HT1080 (cell line): Measurements from ENCODE around the gene DNM2. TPM values are rescaled to one million over a fixed set of nuclear protein-coding genes. Genes with fewer than 3 reads are reported as not detected.

Experiments
- DNase-seq: peaks from one replicate; pipeline ENCODE4 v3.0.0-alpha.2; 2015; ENCODE audit warnings: low read depth
- total RNA-seq: library from RNA; depleted of rRNA; stranded (reverse); fragments of >200 nt; shearing (Covaris generic); gene quantifications from 2 replicates; pipeline ENCODE4 v1.2.3, GENCODE V29; 2014

Gene DNM2
- total RNA-seq, 1 experiment from 2014 or later = 68.0 TPM

GRCh38 chr19:10811391-10812111, 93.7 kb downstream of the DNM2 start:
- no peak for DNase-seq

- no peak for DNase-seq
These were observed 94.3 kb downstream of the DNM2 start for GRCh38 chr19:10812196-10812595.

GRCh38 chr19:10812902-10813404, 95.1 kb downstream of the DNM2 start:
- DNase-seq = peak; percentile 89

DNA sequence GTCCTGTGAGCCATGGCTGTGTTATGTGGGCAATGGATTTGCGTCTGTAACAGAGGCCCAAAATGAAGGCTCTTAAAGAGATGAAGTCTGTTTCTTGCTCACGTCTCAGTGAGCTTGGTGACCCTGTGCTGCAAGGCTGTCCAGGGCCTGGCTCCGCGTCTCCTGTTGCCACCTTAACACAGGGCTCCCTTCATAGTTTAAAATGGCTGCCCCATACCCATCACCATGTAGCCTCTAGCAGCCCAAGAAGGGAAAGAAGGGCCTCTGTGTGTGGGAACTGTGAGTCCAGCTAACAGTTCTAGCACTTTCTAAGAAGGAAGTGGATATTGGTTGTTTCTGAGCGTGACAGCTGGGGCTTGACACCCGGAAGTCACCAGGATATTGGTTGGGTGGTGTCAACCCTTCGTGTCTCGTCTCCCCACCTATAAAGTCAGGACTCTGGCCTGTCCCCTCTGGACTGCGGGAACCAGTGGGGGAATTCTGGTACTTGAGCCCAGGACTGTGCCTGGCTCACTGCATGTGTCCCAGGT, 97.2 kb downstream of the DNM2 start:
- no peak for DNase-seq

DNA sequence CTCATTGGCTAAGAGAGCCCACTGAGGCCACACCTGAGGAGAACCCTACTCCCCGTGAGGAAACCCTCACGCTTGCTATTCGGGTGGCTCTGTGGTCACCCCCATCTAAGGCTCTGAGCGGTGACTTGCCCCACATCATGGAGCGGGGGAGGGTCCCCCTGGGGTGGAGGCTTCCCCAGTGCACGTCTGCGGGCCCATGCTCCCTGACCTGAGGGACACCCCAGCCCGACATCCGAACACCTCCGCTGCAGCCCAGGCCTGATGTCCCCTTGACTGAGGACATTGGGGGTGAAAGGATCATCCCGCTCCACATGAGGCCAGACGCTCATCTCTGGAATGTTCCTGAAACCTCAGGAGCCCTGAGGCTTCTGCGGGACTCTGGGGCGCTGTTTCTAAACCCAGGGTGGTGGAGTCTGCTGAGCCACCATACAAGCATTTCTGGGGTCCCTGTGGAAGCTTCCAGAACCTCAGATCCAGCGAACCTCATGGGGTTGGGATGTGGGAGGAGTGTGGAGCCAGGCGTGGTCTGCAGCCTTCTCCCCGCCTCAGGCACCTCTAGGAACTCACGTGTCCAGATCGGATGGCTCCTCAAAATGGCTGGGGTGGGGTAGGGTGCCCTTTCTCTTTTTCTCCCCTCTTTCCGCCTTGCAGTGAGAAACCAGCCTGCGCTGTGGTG, 98.2 kb downstream of the DNM2 start:
- no peak for DNase-seq

- no peak for DNase-seq
These were observed 98.8 kb downstream of the DNM2 start for GRCh38 chr19:10816691-10817090.

DNA sequence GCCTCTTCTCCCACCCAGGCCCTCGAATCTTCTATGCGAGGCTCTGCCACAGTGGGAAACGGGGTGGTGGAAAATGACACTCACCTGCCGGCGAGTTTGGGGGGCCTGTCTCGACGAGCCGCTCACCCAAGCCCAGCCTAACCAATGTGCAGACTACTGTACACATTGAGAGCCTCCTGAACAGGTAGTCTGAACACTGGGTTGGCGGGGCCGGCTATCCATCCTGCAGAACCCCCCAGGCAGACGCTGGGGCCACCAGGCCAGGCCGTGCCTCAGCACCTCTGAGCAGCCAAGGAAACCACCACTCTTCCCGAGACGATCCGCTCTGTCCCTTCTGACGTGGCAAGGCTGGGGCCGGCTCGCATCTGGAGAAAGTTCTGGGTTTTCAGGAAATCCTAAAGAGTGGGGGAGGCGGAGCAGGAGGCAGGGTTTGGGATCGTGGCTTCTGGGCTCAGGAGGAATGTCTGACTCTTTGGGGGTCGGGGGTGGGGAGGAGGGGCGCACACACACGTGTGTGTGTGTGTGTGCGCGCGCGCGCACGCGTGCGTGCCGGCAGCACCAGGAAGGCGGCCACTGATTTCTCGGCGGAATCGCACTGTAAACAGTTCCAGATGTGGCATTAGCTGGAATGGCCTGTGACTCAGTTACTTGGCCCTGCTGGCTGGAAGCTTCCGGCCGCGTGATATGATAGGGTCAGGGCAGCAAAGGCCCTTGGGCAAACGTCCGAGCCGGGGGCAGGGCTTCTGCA, 99.6 kb downstream of the DNM2 start:
- DNase-seq = no peak

- no peak for DNase-seq
These were observed 100.6 kb downstream of the DNM2 start for GRCh38 chr19:10818301-10819123.

GRCh38 chr19:10819124-10820060, 101.5 kb downstream of the DNM2 start:
- no peak for DNase-seq

GRCh38 chr19:10820173-10820572, 102.3 kb downstream of the DNM2 start:
- DNase-seq = no peak

DNA sequence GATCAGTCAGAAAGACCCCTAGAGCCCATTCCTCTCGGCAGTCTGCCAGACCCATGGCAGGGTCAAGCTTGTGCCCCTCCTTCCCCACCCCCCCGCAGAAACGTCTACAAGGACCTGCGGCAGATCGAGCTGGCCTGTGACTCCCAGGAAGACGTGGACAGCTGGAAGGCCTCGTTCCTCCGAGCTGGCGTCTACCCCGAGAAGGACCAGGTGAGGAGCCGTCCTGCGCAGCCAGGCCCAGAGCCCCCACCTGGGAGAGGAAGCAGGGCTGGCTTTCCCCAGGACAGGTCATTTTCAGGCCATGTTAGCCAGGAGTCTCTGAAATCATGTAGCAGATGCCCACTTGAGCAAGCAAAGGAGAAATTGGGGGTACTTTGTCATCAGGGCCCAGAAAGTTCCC, 105.8 kb downstream of the DNM2 start:
- no peak for DNase-seq

DNA sequence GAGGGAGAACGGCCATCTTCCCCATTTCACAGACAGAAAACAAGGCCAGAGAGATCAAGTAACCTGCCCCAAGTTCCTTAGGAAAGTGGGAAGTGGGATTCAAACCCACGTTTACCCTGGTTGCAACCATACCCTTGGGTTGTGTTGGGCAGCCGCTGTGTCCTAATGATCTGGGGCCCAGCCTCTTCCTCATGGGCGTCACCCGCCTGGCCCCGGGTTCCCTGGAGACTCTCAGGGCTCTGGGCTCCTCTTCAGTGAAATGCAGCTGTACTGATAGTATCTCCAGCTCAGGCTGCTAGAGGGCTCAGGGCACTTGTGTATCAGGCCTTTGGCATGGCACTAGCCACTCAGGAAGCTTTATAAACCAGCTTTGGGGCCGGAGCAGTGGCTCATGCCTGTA, 108.4 kb downstream of the DNM2 start:
- no peak for DNase-seq

DNA sequence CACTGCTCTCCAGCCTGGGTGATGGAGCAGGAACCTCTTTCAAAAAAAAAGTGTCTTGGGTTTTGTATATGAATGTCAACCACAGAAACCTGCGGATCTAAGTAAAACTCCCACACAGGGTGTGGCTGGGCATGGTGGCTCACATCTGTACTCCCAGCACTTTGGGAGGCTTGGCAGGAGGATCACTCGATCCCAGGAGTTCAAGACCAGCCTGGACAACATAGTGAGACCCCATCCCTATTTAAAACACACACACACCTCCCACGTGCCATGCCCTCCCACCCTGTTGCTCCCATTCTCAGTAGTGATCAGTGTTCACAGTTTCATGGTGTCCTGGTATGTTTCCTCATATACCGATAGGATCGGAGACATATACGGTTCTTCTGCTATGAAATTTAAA, 109.0 kb downstream of the DNM2 start:
- DNase-seq = no peak

DNA sequence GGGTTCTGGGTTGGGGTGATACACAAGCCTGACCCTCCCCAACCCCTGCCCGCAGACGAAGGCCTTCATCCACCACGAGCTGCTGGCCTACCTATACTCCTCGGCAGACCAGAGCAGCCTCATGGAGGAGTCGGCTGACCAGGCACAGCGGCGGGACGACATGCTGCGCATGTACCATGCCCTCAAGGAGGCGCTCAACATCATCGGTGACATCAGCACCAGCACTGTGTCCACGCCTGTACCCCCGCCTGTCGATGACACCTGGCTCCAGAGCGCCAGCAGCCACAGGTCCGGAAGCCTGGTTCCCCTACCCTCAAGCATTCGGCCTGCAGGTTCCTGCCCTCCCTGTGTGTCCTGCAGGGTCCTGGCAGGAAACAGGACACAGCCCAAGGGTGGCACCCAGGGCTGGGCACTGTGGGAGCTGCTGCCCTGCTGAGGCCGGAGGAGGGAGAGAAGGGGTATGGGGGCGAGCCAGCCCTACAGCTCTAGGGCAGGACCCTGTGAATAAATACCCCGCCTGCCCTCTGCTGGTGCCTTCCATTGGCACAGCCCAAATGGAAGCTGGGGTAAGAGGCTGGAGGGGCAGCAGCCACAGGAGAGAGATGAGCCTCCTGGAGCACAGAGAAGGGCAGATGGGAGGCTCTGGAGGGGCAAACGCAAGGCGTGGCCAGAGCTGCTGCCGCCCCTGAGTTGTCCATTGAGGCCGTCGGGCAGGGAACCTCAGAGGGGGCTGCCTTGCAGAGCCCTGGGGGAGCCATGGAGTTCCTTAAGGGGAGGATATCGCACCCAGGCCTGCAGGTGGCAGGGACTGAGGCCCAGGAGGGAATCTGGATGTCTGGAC, 111.3 kb downstream of the DNM2 start:
- DNase-seq = no peak

DNA sequence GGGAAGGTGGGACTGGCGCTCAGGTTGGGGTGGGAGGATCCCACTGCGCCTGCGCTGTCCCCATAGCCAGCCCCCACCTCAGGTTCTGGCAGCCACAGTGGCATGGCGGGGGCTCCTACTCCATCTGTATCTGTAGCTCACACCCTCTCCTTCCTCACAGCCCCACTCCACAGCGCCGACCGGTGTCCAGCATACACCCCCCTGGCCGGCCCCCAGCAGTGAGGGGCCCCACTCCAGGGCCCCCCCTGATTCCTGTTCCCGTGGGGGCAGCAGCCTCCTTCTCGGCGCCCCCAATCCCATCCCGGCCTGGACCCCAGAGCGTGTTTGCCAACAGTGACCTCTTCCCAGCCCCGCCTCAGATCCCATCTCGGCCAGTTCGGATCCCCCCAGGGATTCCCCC, 112.1 kb downstream of the DNM2 start:
- no peak for DNase-seq

GRCh38 chr19:10830370-10830769, 112.5 kb downstream of the DNM2 start:
- no peak for DNase-seq

DNA sequence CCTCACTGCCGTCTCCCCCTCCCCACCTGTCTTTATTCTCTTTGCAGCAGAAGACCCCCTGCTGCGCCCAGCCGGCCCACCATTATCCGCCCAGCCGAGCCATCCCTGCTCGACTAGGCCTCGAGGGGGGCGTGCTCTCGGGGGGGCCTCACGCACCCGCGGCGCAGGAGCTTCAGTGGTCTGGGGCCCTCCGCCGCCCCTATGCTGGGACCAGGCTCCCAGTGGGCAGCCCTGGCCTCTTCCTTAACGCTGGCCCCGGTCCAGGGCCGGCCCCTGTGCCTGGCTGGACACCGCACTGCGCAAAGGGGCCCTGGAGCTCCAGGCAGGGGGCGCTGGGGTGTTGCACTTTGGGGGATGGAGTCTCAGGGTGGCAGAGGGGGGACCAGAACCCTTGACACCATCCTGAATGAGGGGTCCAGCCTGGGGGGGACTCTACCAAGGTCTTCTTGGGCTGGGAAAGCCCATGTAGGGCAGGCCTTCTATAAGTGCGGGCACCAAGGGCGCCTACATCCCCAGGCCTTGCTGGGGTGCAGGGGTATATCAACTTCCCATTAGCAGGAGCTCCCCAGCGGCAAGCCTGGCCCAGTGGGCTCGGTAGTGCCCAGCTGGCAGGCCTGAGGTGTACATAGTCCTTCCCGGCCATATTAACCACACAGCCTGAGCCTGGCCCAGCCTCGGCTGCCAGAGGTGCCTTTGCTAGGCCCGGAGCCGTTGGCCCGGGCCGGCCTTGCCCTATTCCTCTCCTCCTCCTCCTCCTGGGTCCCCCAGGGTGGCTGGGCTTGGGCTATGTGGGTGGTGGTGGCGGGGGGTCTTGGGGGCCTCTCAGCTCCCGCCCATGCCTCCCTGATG, 113.3 kb downstream of the DNM2 start:
- DNase-seq = no peak
